ENCODE data around the gene GSPT1.

DNA sequence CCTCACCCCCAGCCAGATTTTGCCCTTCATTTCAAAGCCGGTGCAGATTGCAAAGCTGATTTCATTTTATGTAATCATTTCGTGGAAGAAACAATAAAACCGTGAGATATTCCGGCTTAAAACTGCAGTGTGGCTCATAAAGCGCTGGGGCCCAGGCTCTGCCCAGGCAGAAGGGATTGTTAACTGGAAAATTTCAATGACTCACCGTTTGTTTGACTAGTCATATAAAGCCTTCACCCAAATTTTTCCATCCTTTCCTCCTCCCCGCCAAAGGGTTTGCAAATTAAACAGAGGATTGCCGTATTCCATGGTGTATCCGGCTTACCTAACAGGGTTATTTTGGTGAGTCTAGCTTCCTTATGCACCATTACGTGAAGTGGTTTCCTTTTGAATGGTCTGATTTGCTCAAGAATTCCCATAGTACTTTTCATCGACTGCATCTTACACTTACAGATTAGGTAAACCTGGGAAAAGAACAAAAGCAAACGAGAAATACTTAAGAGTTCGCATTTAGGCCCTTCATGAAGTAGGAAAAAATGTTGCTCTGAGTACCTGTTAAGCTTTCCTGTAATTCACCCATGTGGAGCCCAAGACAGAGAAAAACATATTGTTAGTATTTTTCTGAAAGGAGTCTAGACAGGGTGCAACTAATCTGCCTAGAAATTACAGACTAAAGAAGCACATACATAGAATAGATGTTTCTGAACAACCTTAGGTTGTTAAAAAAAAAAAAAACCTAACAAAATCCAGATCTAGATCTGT is 949 bp upstream of the GSPT1 start:
- TF ChIP-seq, protein P1, sequence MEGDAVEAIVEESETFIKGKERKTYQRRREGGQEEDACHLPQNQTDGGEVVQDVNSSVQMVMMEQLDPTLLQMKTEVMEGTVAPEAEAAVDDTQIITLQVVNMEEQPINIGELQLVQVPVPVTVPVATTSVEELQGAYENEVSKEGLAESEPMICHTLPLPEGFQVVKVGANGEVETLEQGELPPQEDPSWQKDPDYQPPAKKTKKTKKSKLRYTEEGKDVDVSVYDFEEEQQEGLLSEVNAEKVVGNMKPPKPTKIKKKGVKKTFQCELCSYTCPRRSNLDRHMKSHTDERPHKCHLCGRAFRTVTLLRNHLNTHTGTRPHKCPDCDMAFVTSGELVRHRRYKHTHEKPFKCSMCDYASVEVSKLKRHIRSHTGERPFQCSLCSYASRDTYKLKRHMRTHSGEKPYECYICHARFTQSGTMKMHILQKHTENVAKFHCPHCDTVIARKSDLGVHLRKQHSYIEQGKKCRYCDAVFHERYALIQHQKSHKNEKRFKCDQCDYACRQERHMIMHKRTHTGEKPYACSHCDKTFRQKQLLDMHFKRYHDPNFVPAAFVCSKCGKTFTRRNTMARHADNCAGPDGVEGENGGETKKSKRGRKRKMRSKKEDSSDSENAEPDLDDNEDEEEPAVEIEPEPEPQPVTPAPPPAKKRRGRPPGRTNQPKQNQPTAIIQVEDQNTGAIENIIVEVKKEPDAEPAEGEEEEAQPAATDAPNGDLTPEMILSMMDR (IDR thresholded peaks at IDR 0.05; ENCODE audit: insufficient read depth, low read length, poor library complexity, severe bottlenecking): no peak
- no peak for TF ChIP-seq EZH2phosphoT487 (conservative IDR thresholded peaks at IDR 0.05; ENCODE audit: low read length)
